Measurements from ENCODE around the gene HCST.

The HCST gene

GRCh38 chr19:35901854-35902661 lies at the start of gene HCST:
Gene HCST, plus strand, starts transcription at chr19:35902529. Its CDS starts 65 bp downstream, at chr19:35902594.
- Histone ChIP-seq H3K27ac (peak within 1 kb of the TSS; percentile 13 to 91), H3K4me3 (peak within 1 kb of the TSS; percentile 21)
- no peak for TF ChIP-seq CTCF (IDR thresholded peaks at IDR 0.05)
- no peak for DNase-seq (ENCODE audit: low spot score)

GRCh38 chr19:35853038-35853756 lies 49.1 kb upstream of the HCST start:
- no peak overlapping the region for H3K4me3 ChIP-seq
- H3K27ac ChIP-seq = no peak overlapping the region
- TF ChIP-seq CTCF (IDR thresholded peaks at IDR 0.05) = no peak
- no peak for DNase-seq (ENCODE audit: low spot score)

- no peak for TF ChIP-seq CTCF (IDR thresholded peaks at IDR 0.05)
- no peak for DNase-seq (ENCODE audit: low spot score)
- Histone ChIP-seq H3K27ac (no peak within 1 kb of the TSS), H3K4me3 (peak within 1 kb of the TSS; percentile 69)
These were observed 45.7 kb upstream of the HCST start, which contains the start of gene KIRREL2 for GRCh38 chr19:35856546-35857149. Gene KIRREL2, plus strand, starts transcription at chr19:35856911. Its CDS starts 209 bp downstream, at chr19:35857120.

- Histone ChIP-seq H3K4me3 (no peak overlapping the region), H3K27ac (no peak overlapping the region)
- no peak for TF ChIP-seq CTCF (IDR thresholded peaks at IDR 0.05)
- DNase-seq (ENCODE audit: low spot score) = no peak
These were observed 44.0 kb upstream of the HCST start for GRCh38 chr19:35858311-35858710.

- H3K27ac ChIP-seq = no peak overlapping the region
- DNase-seq (ENCODE audit: low spot score) = no peak
- H3K4me3 ChIP-seq = no peak overlapping the region
- TF ChIP-seq CTCF (IDR thresholded peaks at IDR 0.05) = no peak
These were observed 42.9 kb upstream of the HCST start for GRCh38 chr19:35859414-35859813.

GRCh38 chr19:35860436-35860817 lies 41.9 kb upstream of the HCST start:
- no peak for TF ChIP-seq CTCF (IDR thresholded peaks at IDR 0.05)
- Histone ChIP-seq H3K27ac (no peak overlapping the region), H3K4me3 (no peak overlapping the region)
- no peak for DNase-seq (ENCODE audit: low spot score)
